Adipocyte (in vitro differentiated cells): ENCODE measurements around the gene NBDY.

Source experiments
- DNase-seq: peaks from one replicate; pipeline ENCODE4 v3.0.0-alpha.2; 2015; ENCODE audit warnings: low read depth
- H3K27me3 ChIP-seq: replicated peaks from 2 replicates; pipeline ENCODE4 v1.7.0; 2013; ENCODE audit warnings: mild to moderate bottlenecking, low read length, moderate library complexity; ENCODE audit not compliant: control insufficient read depth, insufficient read depth
- H3K36me3 ChIP-seq: 2 replicates; pipeline ENCODE4 v1.7.0; 2013; ENCODE audit warnings: low read length, mild to moderate bottlenecking, moderate library complexity; ENCODE audit not compliant: control insufficient read depth, insufficient read depth, severe bottlenecking
- H3K4me1 ChIP-seq: 2 replicates; pipeline ENCODE4 v1.7.0; 2013; ENCODE audit warnings: mild to moderate bottlenecking, low read length, moderate library complexity; ENCODE audit not compliant: control insufficient read depth, insufficient read depth
- H3K4me3 ChIP-seq: 2 replicates; pipeline ENCODE4 v1.7.0; 2013; ENCODE audit warnings: mild to moderate bottlenecking, low read length, moderate library complexity
- H3K9ac ChIP-seq: 2 replicates; pipeline ENCODE4 v1.7.0; 2013; ENCODE audit warnings: mild to moderate bottlenecking, low read length, moderate library complexity
- H3K9me3 ChIP-seq: 2 replicates; pipeline ENCODE4 v1.7.0; 2013; ENCODE audit warnings: mild to moderate bottlenecking, low read length, moderate library complexity; ENCODE audit not compliant: control insufficient read depth

NBDY gene

GRCh38 chrX:56788717-56789122 is 59.7 kb downstream of the NBDY start:
- Histone ChIP-seq H3K27me3 (no peaks in the 10 kb centered on the region), H3K36me3 (no peaks in the 10 kb centered on the region), H3K9me3 (no peaks in the 10 kb centered on the region), H3K4me1 (no peaks in the 10 kb centered on the region), H3K9ac (no peak overlapping the region), H3K4me3 (peak overlapping the region; percentile 10)
- DNase-seq = no peak

GRCh38 chrX:56789518-56790070 is 60.6 kb downstream of the NBDY start:
- Histone ChIP-seq H3K4me3 (no peak overlapping the region), H3K36me3 (no peaks in the 10 kb centered on the region), H3K4me1 (no peaks in the 10 kb centered on the region), H3K9ac (no peak overlapping the region), H3K27me3 (no peaks in the 10 kb centered on the region), H3K9me3 (no peaks in the 10 kb centered on the region)
- no peak for DNase-seq

GRCh38 chrX:56790778-56791177 is 61.7 kb downstream of the NBDY start:
- Histone ChIP-seq H3K9ac (no peak overlapping the region), H3K4me3 (no peak overlapping the region)
- DNase-seq = no peak

GRCh38 chrX:56791456-56791855 is 62.4 kb downstream of the NBDY start:
- H3K36me3 ChIP-seq = no peaks in the 10 kb centered on the region
- no peak overlapping the region for H3K4me3 ChIP-seq
- no peaks in the 10 kb centered on the region for H3K4me1 ChIP-seq
- no peaks in the 10 kb centered on the region for H3K9me3 ChIP-seq
- no peaks in the 10 kb centered on the region for H3K27me3 ChIP-seq
- H3K9ac ChIP-seq = no peak overlapping the region
- DNase-seq = no peak

More at GRCh38 chrX:56790778-56791177, 61.7 kb downstream of the NBDY start:
- Histone ChIP-seq H3K9me3 (no peaks in the 10 kb centered on the region), H3K27me3 (no peaks in the 10 kb centered on the region), H3K36me3 (no peaks in the 10 kb centered on the region), H3K4me1 (no peaks in the 10 kb centered on the region)

- no peak overlapping the region for H3K4me3 ChIP-seq
- H3K9me3 ChIP-seq = no peaks in the 10 kb centered on the region
- H3K9ac ChIP-seq = no peak overlapping the region
- H3K36me3 ChIP-seq = no peaks in the 10 kb centered on the region
- peaks cover 2% of the 10 kb centered on the region for H3K27me3 ChIP-seq
- DNase-seq = no peak
- no peaks in the 10 kb centered on the region for H3K4me1 ChIP-seq
Observed at GRCh38 chrX:56792270-56793111, 63.4 kb downstream of the NBDY start.

- Histone ChIP-seq H3K4me1 (peaks cover 5% of the 10 kb centered on the region), H3K27me3 (peaks cover 5% of the 10 kb centered on the region), H3K4me3 (no peak overlapping the region), H3K9ac (no peak overlapping the region), H3K36me3 (no peaks in the 10 kb centered on the region), H3K9me3 (no peaks in the 10 kb centered on the region)
- no peak for DNase-seq
Observed at GRCh38 chrX:56793112-56793430, 64.0 kb downstream of the NBDY start.

- Histone ChIP-seq H3K4me1 (peaks cover 5% of the 10 kb centered on the region), H3K4me3 (no peak overlapping the region), H3K9me3 (no peaks in the 10 kb centered on the region), H3K36me3 (no peaks in the 10 kb centered on the region), H3K9ac (no peak overlapping the region), H3K27me3 (peaks cover 5% of the 10 kb centered on the region)
- no peak for DNase-seq
Observed at GRCh38 chrX:56793521-56794320, 64.7 kb downstream of the NBDY start.

- Histone ChIP-seq H3K9me3 (no peaks in the 10 kb centered on the region), H3K4me3 (no peak overlapping the region), H3K27me3 (peaks cover 11% of the 10 kb centered on the region), H3K9ac (no peak overlapping the region), H3K4me1 (peaks cover 5% of the 10 kb centered on the region), H3K36me3 (no peaks in the 10 kb centered on the region)
- DNase-seq = no peak
Observed at GRCh38 chrX:56794404-56795230, 65.6 kb downstream of the NBDY start.

GRCh38 chrX:56795309-56795868 is 66.3 kb downstream of the NBDY start:
- Histone ChIP-seq H3K9ac (no peak overlapping the region), H3K4me3 (no peak overlapping the region), H3K27me3 (peaks cover 11% of the 10 kb centered on the region), H3K9me3 (no peaks in the 10 kb centered on the region), H3K4me1 (peaks cover 5% of the 10 kb centered on the region), H3K36me3 (no peaks in the 10 kb centered on the region)
- DNase-seq = no peak

- H3K9ac ChIP-seq = no peak overlapping the region
- no peaks in the 10 kb centered on the region for H3K36me3 ChIP-seq
- H3K4me3 ChIP-seq = no peak overlapping the region
- H3K4me1 ChIP-seq = peaks cover 5% of the 10 kb centered on the region
- H3K9me3 ChIP-seq = no peaks in the 10 kb centered on the region
- peaks cover 11% of the 10 kb centered on the region for H3K27me3 ChIP-seq
- DNase-seq = no peak
Observed at GRCh38 chrX:56796641-56797395, 67.8 kb downstream of the NBDY start.
